Upper lobe of right lung (tissue), 1 donor: ENCODE data around the gene CYP4F11. TPM values are rescaled to one million over a fixed set of nuclear protein-coding genes. Genes with fewer than 3 reads are reported as not detected.
"Not testable (repeated sequence)": the region's sequence is repeated elsewhere in the genome, so short reads cannot be mapped to it uniquely, and the experiment has no call there.

Experiments used
- ATAC-seq: fragments of 200-7000 bp; cut with Tn5 transposase; one replicate; pipeline ENCODE4 v1.9.1; 2020; ENCODE audit warnings: mild to moderate bottlenecking, moderate library complexity
- DNase-seq: peaks from one replicate; pipeline ENCODE4 v3.0.0-alpha.2; 2020
- H3K27ac ChIP-seq: fragments of 200-600 bp; one replicate; pipeline ENCODE4 v1.8.0; 2022
- H3K27me3 ChIP-seq: fragments of 200-600 bp; one replicate; pipeline ENCODE4 v1.8.0; 2022; ENCODE audit warnings: mild to moderate bottlenecking
- H3K36me3 ChIP-seq: fragments of 200-600 bp; one replicate; pipeline ENCODE4 v1.8.0; 2022
- H3K4me1 ChIP-seq: fragments of 200-600 bp; one replicate; pipeline ENCODE4 v1.8.0; 2022
- H3K4me3 ChIP-seq: fragments of 200-600 bp; one replicate; pipeline ENCODE4 v1.8.0; 2022; ENCODE audit warnings: mild to moderate bottlenecking
- H3K9me3 ChIP-seq: fragments of 200-600 bp; one replicate; pipeline ENCODE4 v1.8.0; 2022
- CTCF ChIP-seq: fragments of 200-600 bp; IDR thresholded peaks from one replicate; pipeline ENCODE4 v1.8.0; 2022; ENCODE audit warnings: antibody characterized with exemption
- intact Hi-C: fragments of 100-400 bp; cut with DNase I; formaldehyde crosslinking; loops from one replicate; pipeline ENCODE4 v1.11.0; 2022
- total RNA-seq: library from RNA; stranded (reverse); fragmentation: NEBNext Ultra II Directional; extraction: Animal tissue kit (Norgen Biotek cat#: 25700); gene quantifications from one replicate; pipeline ENCODE4 v1.2.1, GENCODE V29; 2021
- donor health status: DM: no; HTN: yes; CAD: no; lungs with severe emphysema.

CYP4F11 gene
- total RNA-seq, 1 donor from 2014 or later = 3.5 TPM

GRCh38 chr19:15913830-15914229, 20.5 kb downstream of the CYP4F11 start:
- H3K27me3 ChIP-seq = peaks cover 16% of the 10 kb centered on the region
- DNase-seq = no peak
- H3K36me3 ChIP-seq = no peaks in the 10 kb centered on the region
- TF ChIP-seq CTCF = no peak
- H3K4me1 ChIP-seq = no peaks in the 10 kb centered on the region
- no peak overlapping the region for H3K27ac ChIP-seq
- H3K4me3 ChIP-seq = no peak overlapping the region
- intact Hi-C loops = no loop called here
- no peak for ATAC-seq
- no peaks in the 10 kb centered on the region for H3K9me3 ChIP-seq

GRCh38 chr19:15913384-15913783, 20.9 kb downstream of the CYP4F11 start:
- no peak for DNase-seq
- Histone ChIP-seq H3K36me3 (no peaks in the 10 kb centered on the region), H3K9me3 (no peaks in the 10 kb centered on the region), H3K27ac (no peak overlapping the region), H3K27me3 (peaks cover 16% of the 10 kb centered on the region), H3K4me3 (no peak overlapping the region), H3K4me1 (no peaks in the 10 kb centered on the region)
- ATAC-seq = no peak
- intact Hi-C loops = no loop called here
- TF ChIP-seq CTCF = no peak

- Histone ChIP-seq H3K4me3 (no peak overlapping the region), H3K27me3 (peaks cover 16% of the 10 kb centered on the region), H3K4me1 (no peaks in the 10 kb centered on the region), H3K9me3 (no peaks in the 10 kb centered on the region), H3K36me3 (no peaks in the 10 kb centered on the region), H3K27ac (no peak overlapping the region)
- ATAC-seq (peak; percentile 25), DNase-seq (no peak)
- intact Hi-C loops = no loop called here
- no peak for TF ChIP-seq CTCF
Observed at GRCh38 chr19:15911599-15912235, 22.6 kb downstream of the CYP4F11 start.

GRCh38 chr19:15905026-15905425, 29.3 kb downstream of the CYP4F11 start:
- intact Hi-C loops = no loop called here
- H3K27ac ChIP-seq = no peak overlapping the region
- H3K4me3 ChIP-seq = no peak overlapping the region
- no peaks in the 10 kb centered on the region for H3K9me3 ChIP-seq
- no peaks in the 10 kb centered on the region for H3K36me3 ChIP-seq
- no peaks in the 10 kb centered on the region for H3K4me1 ChIP-seq
- ATAC-seq (no peak), DNase-seq (no peak)
- peaks cover 4% of the 10 kb centered on the region for H3K27me3 ChIP-seq
- no peak for TF ChIP-seq CTCF

- H3K4me1 ChIP-seq, ATAC-seq, H3K27me3 ChIP-seq, H3K27ac ChIP-seq, DNase-seq, H3K9me3 ChIP-seq, intact Hi-C loops, H3K4me3 ChIP-seq, H3K36me3 ChIP-seq: not testable (repeated sequence)
Observed at GRCh38 chr19:15902898-15903297, 31.4 kb downstream of the CYP4F11 start.

GRCh38 chr19:15902254-15902653, 32.1 kb downstream of the CYP4F11 start:
- DNase-seq (no peak), ATAC-seq (no peak)
- H3K9me3 ChIP-seq = no peaks in the 10 kb centered on the region
- no peak overlapping the region for H3K4me3 ChIP-seq
- no peak for TF ChIP-seq CTCF
- intact Hi-C loops = no loop called here
- H3K4me1 ChIP-seq = no peaks in the 10 kb centered on the region
- no peaks in the 10 kb centered on the region for H3K36me3 ChIP-seq
- peaks cover 4% of the 10 kb centered on the region for H3K27me3 ChIP-seq
- H3K27ac ChIP-seq = no peak overlapping the region
